T-helper 2 cell treated with Interferon-gamma antibody and Interleukin-4, amounts not matched to agents 5 μg/mL and 100 μg/mL, for 36 hours (primary cell): ENCODE measurements around the gene DBP.

ENCODE experiments used
- DNase-seq: peaks from one replicate; pipeline ENCODE4 v3.0.0; 2021; ENCODE audit warnings: low spot score
- H3K27ac Mint-ChIP-seq: one replicate; pipeline ENCODE4 v1.8.0; 2021; ENCODE audit warnings: mild to moderate bottlenecking, mixed read lengths
- H3K27me3 Mint-ChIP-seq: one replicate; pipeline ENCODE4 v1.8.0; 2021; ENCODE audit warnings: low read depth, mixed read lengths
- H3K36me3 Mint-ChIP-seq: one replicate; pipeline ENCODE4 v1.8.0; 2021; ENCODE audit warnings: low read depth, mixed read lengths
- H3K4me1 Mint-ChIP-seq: one replicate; pipeline ENCODE4 v1.8.0; 2021; ENCODE audit warnings: low read depth, mixed read lengths
- H3K4me3 Mint-ChIP-seq: one replicate; pipeline ENCODE4 v1.8.0; 2022; ENCODE audit warnings: mild to moderate bottlenecking, moderate library complexity, mixed read lengths
- H3K9me3 Mint-ChIP-seq: one replicate; pipeline ENCODE4 v1.8.0; 2021; ENCODE audit warnings: mixed read lengths

The DBP gene

GRCh38 chr19:48591021-48591420 is 46.2 kb downstream of the DBP start:
- no peak for DNase-seq
- Mint-ChIP-seq H3K9me3 (no peaks in the 10 kb centered on the region), H3K27me3 (peaks cover 3% of the 10 kb centered on the region), H3K4me1 (peaks cover 14% of the 10 kb centered on the region), H3K36me3 (no peaks in the 10 kb centered on the region), H3K27ac (peak overlapping the region; percentile 20), H3K4me3 (no peak overlapping the region)

GRCh38 chr19:48588670-48589401 is 48.3 kb downstream of the DBP start:
- Mint-ChIP-seq H3K4me3 (peak overlapping the region; percentile 73), H3K36me3 (peaks cover 2% of the 10 kb centered on the region), H3K27me3 (peaks cover 3% of the 10 kb centered on the region), H3K9me3 (no peaks in the 10 kb centered on the region), H3K27ac (peak overlapping the region; percentile 83), H3K4me1 (peaks cover 18% of the 10 kb centered on the region)
- DNase-seq, result peak; percentile 86

GRCh38 chr19:48587387-48587786 is 49.8 kb downstream of the DBP start:
- no peaks in the 10 kb centered on the region for H3K9me3 Mint-ChIP-seq
- peaks cover 3% of the 10 kb centered on the region for H3K27me3 Mint-ChIP-seq
- H3K27ac Mint-ChIP-seq, result no peak overlapping the region
- peaks cover 2% of the 10 kb centered on the region for H3K36me3 Mint-ChIP-seq
- no peak for DNase-seq
- H3K4me1 Mint-ChIP-seq, result peaks cover 18% of the 10 kb centered on the region
- no peak overlapping the region for H3K4me3 Mint-ChIP-seq

- peaks cover 6% of the 10 kb centered on the region for H3K4me1 Mint-ChIP-seq
- H3K9me3 Mint-ChIP-seq, result no peaks in the 10 kb centered on the region
- no peaks in the 10 kb centered on the region for H3K27me3 Mint-ChIP-seq
Observed at GRCh38 chr19:48582168-48582567, 55.0 kb downstream of the DBP start.

More at GRCh38 chr19:48582168-48582567, 55.0 kb downstream of the DBP start:
- DNase-seq, result no peak
- H3K27ac Mint-ChIP-seq, result no peak overlapping the region
- H3K36me3 Mint-ChIP-seq, result peaks cover 2% of the 10 kb centered on the region
- no peak overlapping the region for H3K4me3 Mint-ChIP-seq
